Calu3 (cell line): ENCODE data around the gene DNALI1. TPM values are rescaled to one million over a fixed set of nuclear protein-coding genes. Genes with fewer than 3 reads are reported as not detected.

Experiments
- BruUV-seq: library from RNA; stranded (reverse); fragments of 400-500 nt; replicated peaks from 2 replicates; lab custom pipeline; 2021; lab: Mats Ljungman, UMichigan
- CTCF ChIA-PET: fragments of 300-600 bp; sonication (Branson Sonifier 250); formaldehyde crosslinking; loops from one replicate; lab custom pipeline; 2022; ENCODE audit warnings: antibody characterized with exemption; lab: Charles Lee
- DNase-seq: peaks from one replicate; pipeline ENCODE4 v3.0.0; 2022
- H3K27ac Mint-ChIP-seq: one replicate; pipeline ENCODE4 v1.8.0; 2022; ENCODE audit warnings: mixed read lengths; ENCODE audit not compliant: unreplicated experiment
- H3K27me3 Mint-ChIP-seq: one replicate; pipeline ENCODE4 v1.8.0; 2022; ENCODE audit warnings: mixed read lengths; ENCODE audit not compliant: unreplicated experiment
- H3K36me3 Mint-ChIP-seq: one replicate; pipeline ENCODE4 v1.8.0; 2022; ENCODE audit warnings: mild to moderate bottlenecking, moderate library complexity, mixed read lengths; ENCODE audit not compliant: insufficient read depth, unreplicated experiment
- H3K4me1 Mint-ChIP-seq: one replicate; pipeline ENCODE4 v1.8.0; 2022; ENCODE audit warnings: mild to moderate bottlenecking, low read depth, mixed read lengths; ENCODE audit not compliant: unreplicated experiment
- H3K4me3 Mint-ChIP-seq: one replicate; pipeline ENCODE4 v1.8.0; 2022; ENCODE audit warnings: mild to moderate bottlenecking, low read depth, moderate library complexity, mixed read lengths; ENCODE audit not compliant: unreplicated experiment
- H3K9me3 Mint-ChIP-seq: one replicate; pipeline ENCODE4 v1.8.0; 2022; ENCODE audit warnings: low read depth, mixed read lengths; ENCODE audit not compliant: unreplicated experiment
- CTCF ChIP-seq: fragments of 200-600 bp; IDR thresholded peaks from one replicate; pipeline ENCODE4 v1.8.0; 2022; ENCODE audit warnings: antibody characterized with exemption; ENCODE audit not compliant: unreplicated experiment
- intact Hi-C: fragments of 100-400 bp; cut with micrococcal nuclease; formaldehyde crosslinking; loops from one replicate; pipeline ENCODE4 v1.10.0; 2022; ENCODE audit not compliant: unreplicated experiment
- total RNA-seq: library from RNA; stranded (reverse); gene quantifications from 2 replicates; pipeline ENCODE4 v1.2.3, GENCODE V29; 2022

The DNALI1 gene
- total RNA-seq, 1 experiment from 2014 or later: 5.2 TPM

GRCh38 chr1:37612186-37612585 is 55.4 kb downstream of the DNALI1 start:
- BruUV-seq: no TSS peak
- CTCF ChIA-PET: interaction anchor here (0.5 kb wide), 1 partner anchor 1073 kb away, joined by 5 read pairs; no protein-coding TSS in a partner anchor
- no peak for DNase-seq
- H3K9me3 Mint-ChIP-seq: no peaks in the 10 kb centered on the region
- intact Hi-C loops: no loop called here
- TF ChIP-seq CTCF: no peak
- H3K4me3 Mint-ChIP-seq: no peak overlapping the region
- no peaks in the 10 kb centered on the region for H3K4me1 Mint-ChIP-seq
- H3K27me3 Mint-ChIP-seq: peaks cover 59% of the 10 kb centered on the region
- H3K27ac Mint-ChIP-seq: no peak overlapping the region
- no peaks in the 10 kb centered on the region for H3K36me3 Mint-ChIP-seq

- intact Hi-C loops: no loop called here
- no peaks in the 10 kb centered on the region for H3K36me3 Mint-ChIP-seq
- H3K27ac Mint-ChIP-seq: no peak overlapping the region
- H3K9me3 Mint-ChIP-seq: no peaks in the 10 kb centered on the region
- no peaks in the 10 kb centered on the region for H3K4me1 Mint-ChIP-seq
- peaks cover 79% of the 10 kb centered on the region for H3K27me3 Mint-ChIP-seq
- no peak overlapping the region for H3K4me3 Mint-ChIP-seq
- no peak for TF ChIP-seq CTCF
- BruUV-seq: no TSS peak
- CTCF ChIA-PET: interaction anchor here (0.7 kb wide), 1 partner anchor 1113 kb away, joined by 3 read pairs; no protein-coding TSS in a partner anchor
- no peak for DNase-seq
These were observed 57.4 kb downstream of the DNALI1 start for GRCh38 chr1:37614105-37614504.

- intact Hi-C loops: no loop called here
- BruUV-seq: no TSS peak
- no peaks in the 10 kb centered on the region for H3K4me1 Mint-ChIP-seq
- no peaks in the 10 kb centered on the region for H3K9me3 Mint-ChIP-seq
- CTCF ChIA-PET: interaction anchor here (1.4 kb wide), 1 partner anchor 13 kb away, joined by 5 read pairs; no protein-coding TSS in a partner anchor
- TF ChIP-seq CTCF: no peak
- no peak for DNase-seq
- H3K27ac Mint-ChIP-seq: no peak overlapping the region
- no peak overlapping the region for H3K4me3 Mint-ChIP-seq
- no peaks in the 10 kb centered on the region for H3K36me3 Mint-ChIP-seq
- H3K27me3 Mint-ChIP-seq: peaks cover 86% of the 10 kb centered on the region
These were observed 59.6 kb downstream of the DNALI1 start for GRCh38 chr1:37616330-37616729.

Other genes with a start within 250 kb of the DNALI1 start
- gene ZC3H12A, start 82.4 kb upstream of the DNALI1 start, total RNA-seq: 64.4 and 94.1 TPM in 2 replicates
- gene MEAF6, start 42.2 kb upstream of the DNALI1 start, total RNA-seq: 60.1 and 70.8 TPM in 2 replicates
- 21.0 and 25.7 TPM in 2 replicates for gene SNIP1, start 2.6 kb upstream of the DNALI1 start, total RNA-seq
- gene GNL2, start 39.0 kb downstream of the DNALI1 start, total RNA-seq: 74.7 and 75.0 TPM in 2 replicates
- not detected in 2 replicates for gene RSPO1, start 78.0 kb downstream of the DNALI1 start, total RNA-seq
- 33.2 and 34.5 TPM in 2 replicates for gene CDCA8, start 135.6 kb downstream of the DNALI1 start, total RNA-seq
- 7.8 and 10.7 TPM in 2 replicates for gene EPHA10, start 208.2 kb downstream of the DNALI1 start, total RNA-seq
- gene MANEAL, start 236.9 kb downstream of the DNALI1 start, total RNA-seq: 28.1 and 28.6 TPM in 2 replicates